GM18508 (cell line): ENCODE measurements around the gene MIA2.
"Not testable (repeated sequence)": the region's sequence is repeated elsewhere in the genome, so short reads cannot be mapped to it uniquely, and the experiment has no call there.

Experiments used
- ATAC-seq: cut with Tn5 transposase; IDR thresholded peaks from one replicate; pipeline ENCODE4 v1.9.1; 2021; ENCODE audit warnings: moderate number of reproducible peaks; ENCODE audit not compliant: insufficient read depth, unreplicated experiment

Gene MIA2

GRCh38 chr14:39230416-39231035, 3.2 kb upstream of the MIA2 start:
- no peak for ATAC-seq

GRCh38 chr14:39231751-39232553, 1.8 kb upstream of the MIA2 start:
- ATAC-seq: peak; percentile 75

GRCh38 chr14:39232554-39233415, 930 bp upstream of the MIA2 start:
- ATAC-seq: peak; percentile 43

GRCh38 chr14:39234986-39235385, 1.3 kb downstream of the MIA2 start:
- ATAC-seq: not testable (repeated sequence)

- not testable (repeated sequence) for ATAC-seq
Measured at GRCh38 chr14:39235466-39235865, 1.8 kb downstream of the MIA2 start.

- ATAC-seq: no peak
Measured at GRCh38 chr14:39240769-39241168, 7.1 kb downstream of the MIA2 start.

- ATAC-seq: no peak
Measured at GRCh38 chr14:39241637-39242036, 7.9 kb downstream of the MIA2 start.

- ATAC-seq: no peak
Measured at GRCh38 chr14:39243831-39244230, 10.1 kb downstream of the MIA2 start.

- no peak for ATAC-seq
Measured at GRCh38 chr14:39246618-39247017, 12.9 kb downstream of the MIA2 start.

- ATAC-seq: no peak
Measured at GRCh38 chr14:39247256-39247655, 13.5 kb downstream of the MIA2 start.

- no peak for ATAC-seq
Measured at GRCh38 chr14:39251547-39251946, 17.8 kb downstream of the MIA2 start.

- not testable (repeated sequence) for ATAC-seq
Measured at GRCh38 chr14:39257388-39257787, 23.7 kb downstream of the MIA2 start.

GRCh38 chr14:39258782-39259545, 25.2 kb downstream of the MIA2 start:
- no peak for ATAC-seq

- ATAC-seq: not testable (repeated sequence)
Measured at GRCh38 chr14:39260161-39260560, 26.4 kb downstream of the MIA2 start.

- ATAC-seq: not testable (repeated sequence)
Measured at GRCh38 chr14:39262214-39262613, 28.5 kb downstream of the MIA2 start.

- no peak for ATAC-seq
Measured at GRCh38 chr14:39264057-39264456, 30.3 kb downstream of the MIA2 start.

- ATAC-seq: no peak
Measured at GRCh38 chr14:39264558-39264957, 30.8 kb downstream of the MIA2 start.

GRCh38 chr14:39265033-39265432, 31.3 kb downstream of the MIA2 start:
- ATAC-seq: no peak

- no peak for ATAC-seq
Measured at GRCh38 chr14:39265806-39266524, 32.2 kb downstream of the MIA2 start.

GRCh38 chr14:39266525-39266870, 32.8 kb downstream of the MIA2 start:
- peak; percentile 34 for ATAC-seq
